GM21367 (cell line): Measurements from ENCODE around the gene KY.

Experiments used
- ATAC-seq: cut with Tn5 transposase; IDR thresholded peaks from one replicate; pipeline ENCODE4 v1.9.1; 2021; ENCODE audit not compliant: unreplicated experiment

KY gene, protein sequence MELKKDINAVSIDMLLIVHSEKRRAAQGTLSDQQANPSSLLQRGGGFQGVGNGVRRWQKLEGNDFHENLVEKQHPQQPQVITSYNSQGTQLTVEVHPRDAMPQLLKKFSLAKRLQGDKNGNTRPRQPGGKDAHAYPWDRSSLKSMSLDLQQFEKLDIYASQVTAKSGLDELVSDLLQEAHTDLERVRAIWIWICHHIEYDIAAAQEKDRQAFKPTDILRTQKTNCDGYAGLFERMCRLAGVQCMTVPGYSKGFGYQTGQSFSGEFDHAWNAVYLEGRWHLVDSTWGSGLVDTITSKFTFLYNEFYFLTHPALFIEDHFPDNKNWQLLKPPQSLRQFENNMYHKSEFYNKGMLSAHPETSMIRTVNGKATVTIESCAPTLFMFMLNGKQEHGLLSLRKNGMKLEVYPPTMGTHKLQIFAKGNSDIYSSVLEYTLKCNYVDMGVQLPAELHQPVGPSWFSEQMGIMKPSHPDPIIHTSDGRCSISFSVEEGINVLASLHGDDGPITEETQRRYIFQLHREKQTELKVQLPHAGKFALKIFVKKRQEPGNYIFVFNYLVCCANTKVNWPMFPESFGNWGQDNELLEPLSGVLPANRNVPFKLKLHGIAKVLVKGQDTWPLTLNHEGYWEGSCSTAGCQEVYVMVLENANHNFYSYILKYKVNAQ

GRCh38 chr3:134650431-134651346 lies at the start of gene KY:
Gene KY, minus strand, starts transcription at chr3:134651022. Its CDS starts 62 bp downstream, at chr3:134650960.
- no peak for ATAC-seq

DNA sequence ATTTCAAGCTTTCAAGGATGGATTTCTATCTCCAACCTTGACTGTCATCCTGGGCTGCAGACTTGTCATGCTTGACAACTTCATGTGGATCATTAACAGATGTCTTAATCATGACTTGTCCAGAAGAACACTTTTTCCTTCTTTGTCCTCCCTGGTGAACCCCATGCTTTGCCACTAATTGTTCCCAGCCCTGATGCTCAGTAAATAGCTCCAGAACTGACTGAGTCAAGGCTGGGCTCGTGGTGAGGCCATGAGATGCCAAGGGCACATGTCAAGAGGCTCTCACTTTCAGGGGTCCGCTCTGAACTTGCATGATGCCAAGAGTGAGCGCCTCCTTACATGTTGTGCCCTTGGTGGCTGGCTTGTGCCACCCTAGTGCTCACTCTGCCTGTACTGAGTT lies 48.9 kb upstream of the KY start:
- ATAC-seq = no peak

DNA sequence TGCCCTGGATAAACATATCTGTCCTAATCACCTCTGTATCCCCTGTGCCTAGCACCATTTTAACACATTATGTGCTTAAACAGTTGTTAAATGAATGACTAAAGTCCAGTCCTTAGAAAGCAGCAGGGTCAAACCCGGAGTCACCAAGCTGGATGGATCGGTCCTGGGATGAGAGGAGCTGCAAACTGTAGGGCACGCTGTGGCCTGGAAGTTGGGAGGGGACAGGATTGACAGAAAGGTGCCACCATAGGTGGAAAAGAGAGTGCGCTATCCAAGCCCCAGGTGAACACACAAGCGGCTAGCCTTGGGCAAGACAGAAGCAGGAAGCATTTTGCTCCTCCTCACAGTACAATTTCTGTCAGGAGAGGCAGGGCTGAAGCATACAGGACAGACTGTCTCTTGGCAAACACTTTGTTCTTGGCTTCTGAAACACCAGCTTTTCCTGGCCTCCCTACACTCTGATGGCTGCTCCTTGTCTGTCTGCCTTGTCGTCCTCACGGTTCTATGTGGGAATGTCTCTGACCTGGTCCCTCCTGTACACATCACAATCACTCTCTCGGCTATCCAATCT lies 48.4 kb upstream of the KY start:
- no peak for ATAC-seq

GRCh38 chr3:134697830-134698689 lies 47.2 kb upstream of the KY start:
- no peak for ATAC-seq

- ATAC-seq = no peak
Observed at GRCh38 chr3:134696155-134696554, 45.3 kb upstream of the KY start.

GRCh38 chr3:134694946-134695543 lies 44.2 kb upstream of the KY start:
- ATAC-seq = no peak

DNA sequence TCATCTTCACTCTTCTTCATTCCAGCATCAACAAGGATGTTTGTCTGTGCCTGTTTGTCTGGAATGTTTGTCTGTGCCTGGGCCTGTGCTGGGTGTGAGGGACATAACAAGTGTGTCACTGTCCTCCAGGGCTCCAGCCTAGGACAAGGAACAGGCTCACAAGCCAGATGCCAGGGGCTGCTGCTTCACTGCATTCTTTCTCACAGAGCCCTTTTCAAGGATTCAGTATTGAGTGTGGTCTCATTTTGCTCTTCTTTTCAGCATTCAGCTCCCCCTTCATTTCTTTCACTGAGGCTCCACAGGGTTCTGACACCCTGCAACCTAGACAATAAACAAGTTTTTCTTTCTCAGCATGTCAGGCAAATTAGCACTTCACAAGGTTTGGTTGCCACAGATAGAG lies 43.6 kb upstream of the KY start:
- no peak for ATAC-seq

DNA sequence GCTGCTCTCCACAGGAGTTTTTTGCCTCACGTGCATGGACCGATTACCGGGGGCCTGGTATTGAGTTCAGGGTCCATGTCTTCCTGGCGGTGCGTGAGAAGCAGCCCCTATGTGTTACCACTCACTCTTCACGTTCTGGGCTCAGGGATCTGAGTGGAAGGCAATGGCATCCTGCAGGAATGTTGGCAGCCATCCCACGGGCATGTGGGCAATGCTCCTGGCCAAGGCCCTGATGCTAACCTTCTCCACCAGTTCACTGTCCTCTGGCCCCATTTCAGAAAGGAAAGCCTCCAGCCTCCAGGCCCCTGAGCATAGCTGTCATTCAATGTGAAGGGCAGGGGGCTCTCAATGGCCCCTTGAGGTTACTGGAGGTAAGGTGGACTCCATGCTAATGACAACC lies 43.0 kb upstream of the KY start:
- ATAC-seq = no peak

- ATAC-seq = no peak
Observed at GRCh38 chr3:134693226-134693625, 42.4 kb upstream of the KY start.

GRCh38 chr3:134690226-134690625 lies 39.4 kb upstream of the KY start:
- no peak for ATAC-seq

GRCh38 chr3:134687642-134688041 lies 36.8 kb upstream of the KY start:
- no peak for ATAC-seq

DNA sequence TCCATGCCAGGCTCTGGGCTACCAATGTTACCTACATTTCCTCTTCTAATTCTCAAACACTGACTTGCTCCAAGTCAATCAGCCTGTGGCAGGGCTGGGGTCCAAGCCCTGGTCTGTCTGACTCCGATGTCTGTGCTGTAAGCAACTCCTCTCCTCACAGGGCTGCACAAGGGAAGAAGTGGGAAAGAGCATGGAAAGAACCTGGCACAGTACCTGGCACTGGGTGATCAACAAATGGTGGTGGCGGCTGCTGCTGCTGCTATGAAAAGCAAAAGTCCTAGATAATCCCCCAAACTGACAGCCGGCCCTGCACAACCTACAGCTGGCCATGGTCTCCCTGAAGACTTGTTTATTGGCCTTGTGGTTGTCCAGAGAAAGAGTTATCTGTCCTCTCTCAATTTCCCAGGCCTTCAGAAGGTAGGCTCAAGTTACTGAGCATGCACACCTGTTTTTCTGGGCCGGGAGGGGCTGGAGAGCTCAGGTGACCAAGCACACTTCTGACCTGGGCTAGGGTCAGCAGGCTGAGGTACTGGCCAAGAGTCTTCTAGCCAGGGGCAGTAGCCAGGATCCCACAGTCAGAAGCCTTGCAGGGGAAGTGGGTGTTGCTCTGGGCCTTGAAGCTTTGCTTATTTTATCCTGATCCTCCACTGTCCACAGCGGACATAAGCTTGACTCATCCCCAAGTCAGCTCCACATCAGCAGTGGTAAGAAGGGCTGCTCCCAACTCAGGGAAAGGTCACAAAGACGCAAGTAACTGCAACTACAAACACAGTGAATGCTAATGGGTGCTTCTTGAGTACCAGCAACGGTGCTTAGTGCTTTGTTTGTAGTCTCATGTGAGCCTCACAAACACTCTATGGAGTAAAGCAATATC lies 35.3 kb upstream of the KY start:
- no peak for ATAC-seq

DNA sequence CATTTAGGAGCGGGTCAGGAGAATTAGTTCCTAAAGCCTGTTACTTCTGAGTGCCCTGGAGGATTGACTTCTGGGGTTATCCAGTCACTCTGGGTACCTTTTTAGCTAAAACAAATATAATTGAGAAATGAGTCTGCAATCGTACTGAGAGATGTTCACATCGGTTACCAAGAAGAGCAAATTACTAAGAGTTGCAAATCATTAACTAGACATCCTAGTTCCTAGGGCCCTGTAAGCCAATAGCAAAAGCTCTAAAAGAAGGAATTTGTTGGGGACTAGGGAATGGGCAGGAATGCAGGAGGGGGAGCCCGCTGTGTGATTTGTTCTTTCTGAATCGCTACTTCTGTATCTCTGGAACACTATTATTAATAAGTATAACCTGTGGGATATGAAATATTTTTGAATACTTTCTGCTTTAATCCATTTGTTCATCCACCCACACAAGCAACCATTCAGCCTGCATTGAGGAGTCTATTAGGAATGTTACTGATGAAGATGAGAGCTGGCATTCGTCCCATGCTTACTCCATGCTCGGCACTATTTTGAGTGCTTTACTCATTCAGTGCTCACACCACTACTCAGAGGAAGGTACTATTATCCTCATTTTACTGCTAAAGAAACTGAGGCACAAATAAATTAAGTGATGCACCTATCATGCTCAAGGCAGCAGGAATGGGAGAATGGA lies 31.5 kb upstream of the KY start:
- ATAC-seq = no peak

- ATAC-seq = no peak
Observed at GRCh38 chr3:134681522-134681900, 30.7 kb upstream of the KY start.

GRCh38 chr3:134680796-134681521 lies 30.1 kb upstream of the KY start:
- no peak for ATAC-seq

GRCh38 chr3:134677987-134678308 lies 27.1 kb upstream of the KY start:
- no peak for ATAC-seq

DNA sequence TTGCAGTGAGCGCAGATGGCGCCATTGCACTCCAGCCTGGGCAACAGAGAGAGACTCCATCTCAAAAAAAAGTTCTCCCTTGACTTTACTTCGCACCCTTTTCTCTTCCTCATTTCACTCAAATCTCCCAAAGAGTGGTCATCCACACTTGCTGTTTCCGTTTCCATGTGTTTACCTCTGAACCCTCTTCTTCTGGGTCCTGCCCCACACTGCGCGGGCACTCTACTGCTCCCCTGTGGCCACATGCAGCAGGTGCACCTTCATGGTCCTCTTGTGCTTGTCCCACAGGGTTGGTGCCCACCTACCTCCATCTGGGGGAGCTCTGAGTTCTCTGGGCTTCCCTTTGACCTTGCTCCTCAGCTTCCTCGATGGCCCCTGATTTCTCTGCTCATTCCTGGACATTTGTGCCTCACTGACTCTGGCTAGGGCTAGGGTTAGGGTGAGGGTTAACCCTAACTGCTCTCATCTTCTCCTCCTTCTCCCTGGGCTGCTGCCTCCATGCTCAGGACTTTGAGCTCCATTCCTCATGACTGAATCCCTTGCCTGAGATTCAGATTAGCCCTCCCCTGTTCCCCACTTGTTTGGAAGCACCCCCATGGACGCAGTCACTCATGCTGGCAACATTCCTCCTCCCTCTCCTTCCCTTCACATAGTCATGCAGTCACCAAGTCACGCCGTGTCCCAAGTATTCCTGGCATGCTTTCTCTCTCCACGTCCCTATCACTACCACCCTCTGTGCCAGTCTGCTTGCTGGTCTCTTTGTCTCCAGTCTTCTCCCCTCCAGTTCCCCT lies 26.6 kb upstream of the KY start:
- no peak for ATAC-seq
